Motor neuron (in vitro differentiated cells): ENCODE measurements around the gene USP6NL. TPM values are rescaled to one million over a fixed set of nuclear protein-coding genes. Genes with fewer than 3 reads are reported as not detected.
"Not testable (repeated sequence)": the region's sequence is repeated elsewhere in the genome, so short reads cannot be mapped to it uniquely, and the experiment has no call there.

Source experiments
- ATAC-seq, 8 experiments: fragments of 200-7000 bp; cut with Tn5 transposase; replicated peaks in 6 of 8; 2 replicates each; pipeline ENCODE4 v1.8.0; 2021; ENCODE audit warnings: mild to moderate bottlenecking in 8 of 8, moderate library complexity in 8 of 8
- H3K27ac ChIP-seq, 2 donors: fragments of 250-450 bp; sonication (Bioruptor Pico); 2 replicates each; pipeline ENCODE4 v1.9.0; 2021; ENCODE audit warnings: antibody characterized with exemption in 2 of 2, mild to moderate bottlenecking in 2 of 2, moderate library complexity in 1 of 2
- H3K4me1 ChIP-seq, 2 donors: fragments of 250-450 bp; sonication (Bioruptor Pico); replicated peaks in 1 of 2; 2 replicates each; pipeline ENCODE4 v1.6.1; 2021; ENCODE audit warnings: antibody characterized with exemption in 2 of 2, mild to moderate bottlenecking in 2 of 2, moderate library complexity in 1 of 2
- H3K4me3 ChIP-seq, 5 donors: fragments of 250-450 bp; sonication (Bioruptor Pico); 2 replicates each; pipeline ENCODE4 v1.9.0; 2021; ENCODE audit warnings: antibody characterized with exemption in 5 of 5, mild to moderate bottlenecking in 5 of 5, moderate library complexity in 4 of 5
- WGBS, 10 experiments: fragments of 450-650 bp; shearing (Covaris generic); methylation state at CpG; one replicate each; pipeline ENCODE4 v1.0.0; 2022; 5-methylcytosine and 5-hydroxymethylcytosine counted together
- in situ Hi-C, 9 experiments: fragments of 400-800 bp; cut with MboI; loops; one replicate each; pipeline ENCODE4 v1.15.0; 2021; ENCODE audit warnings: low sequenced_read_pairs in 9 of 9, low pct_unique_long_range_greater_than_20kb in 2 of 9; ENCODE audit not compliant: unreplicated experiment in 9 of 9
- total RNA-seq, 8 experiments: library from RNA; unstranded; fragments of 300-600 nt; gene quantifications; 2 replicates each; pipeline versions ENCODE4 v1.2.3 to v1.2.4, GENCODE V29; 2022

USP6NL gene
- total RNA-seq, 8 experiments from 2014 or later: 6.0 to 22.6 (median 16.1) TPM

- Histone ChIP-seq H3K4me3 (no peak overlapping the region), H3K4me1 (no peaks in the 10 kb centered on the region), H3K27ac (no peak overlapping the region)
- WGBS, 10 experiments: 58 to 100% (median 73%) methylated on average over 1 to 4 of the region's 4 CpGs; no CpG with 5 or more reads in 1 of the 10 experiments
- peak in 1 of 8 experiments; percentile 45 for ATAC-seq
- in situ Hi-C loops: no loop called here
Measured at GRCh38 chr10:11636697-11637303, 25.4 kb upstream of the USP6NL start.

GRCh38 chr10:11631890-11632587 is 20.6 kb upstream of the USP6NL start:
- no peak for ATAC-seq
- in situ Hi-C loops: no loop called here
- no peak overlapping the region for H3K27ac ChIP-seq
- no peak overlapping the region for H3K4me3 ChIP-seq
- 42 to 98% (median 87%) methylated on average over 3 to 8 of the region's 8 CpGs; no CpG with 5 or more reads in 1 of the 10 experiments for WGBS, 10 experiments
- H3K4me1 ChIP-seq: no peaks in the 10 kb centered on the region

- 52 to 89% (median 72%) methylated on average over 1 to 10 of the region's 11 CpGs; no CpG with 5 or more reads in 1 of the 10 experiments for WGBS, 10 experiments
- no peak overlapping the region for H3K4me3 ChIP-seq
- ATAC-seq: no peak
- in situ Hi-C loops: no loop called here
- H3K27ac ChIP-seq: no peak overlapping the region
- no peaks in the 10 kb centered on the region for H3K4me1 ChIP-seq
Measured at GRCh38 chr10:11631291-11631690, 19.8 kb upstream of the USP6NL start.

- no peak overlapping the region for H3K27ac ChIP-seq
- ATAC-seq: no peak
Measured at GRCh38 chr10:11629731-11630130, 18.3 kb upstream of the USP6NL start.

GRCh38 chr10:11627941-11628340 is 16.5 kb upstream of the USP6NL start:
- in situ Hi-C loops, ATAC-seq, H3K4me1 ChIP-seq, H3K4me3 ChIP-seq, H3K27ac ChIP-seq: not testable (repeated sequence)
- WGBS, 10 experiments: 71 to 100% (median 87%) methylated on average over 1 to 6 of the region's 8 CpGs; no CpG with 5 or more reads in 5 of the 10 experiments

More at GRCh38 chr10:11629731-11630130, 18.3 kb upstream of the USP6NL start:
- in situ Hi-C loops: no loop called here
- no peaks in the 10 kb centered on the region for H3K4me1 ChIP-seq
- 44 to 98% (median 86%) methylated on average over 2 to 6 of the region's 6 CpGs for WGBS, 10 experiments
- no peak overlapping the region for H3K4me3 ChIP-seq

GRCh38 chr10:11626071-11626470 is 14.6 kb upstream of the USP6NL start:
- ATAC-seq: no peak
- H3K4me3 ChIP-seq: no peak overlapping the region
- no peaks in the 10 kb centered on the region for H3K4me1 ChIP-seq
- H3K27ac ChIP-seq: no peak overlapping the region
- 22 to 100% (median 75%) methylated on average over 1 to 3 of the region's 3 CpGs; no CpG with 5 or more reads in 5 of the 10 experiments for WGBS, 10 experiments
- in situ Hi-C loops: no loop called here

GRCh38 chr10:11625019-11625735 is 13.7 kb upstream of the USP6NL start:
- in situ Hi-C loops: no loop called here
- WGBS, 10 experiments: 37 to 100% (median 83%) methylated on average over 1 to 7 of the region's 9 CpGs
- Histone ChIP-seq H3K4me1 (no peaks in the 10 kb centered on the region), H3K4me3 (no peak overlapping the region), H3K27ac (no peak overlapping the region)
- peak in 2 of 8 experiments; percentile 48 to 72 for ATAC-seq

- Histone ChIP-seq H3K4me1 (no peaks in the 10 kb centered on the region), H3K4me3 (no peak overlapping the region), H3K27ac (no peak overlapping the region)
- in situ Hi-C loops: no loop called here
- ATAC-seq: no peak
Measured at GRCh38 chr10:11617233-11617632, 5.8 kb upstream of the USP6NL start.

- H3K4me3 ChIP-seq: no peak overlapping the region
- WGBS, 10 experiments: 40 to 100% (median 87%) methylated on average over 1 to 5 of the region's 5 CpGs; no CpG with 5 or more reads in 1 of the 10 experiments
- in situ Hi-C loops: no loop called here
- no peak overlapping the region for H3K27ac ChIP-seq
- H3K4me1 ChIP-seq: no peaks in the 10 kb centered on the region
- no peak for ATAC-seq
Measured at GRCh38 chr10:11616021-11616420, 4.6 kb upstream of the USP6NL start.

GRCh38 chr10:11615396-11615795 is 3.9 kb upstream of the USP6NL start:
- no peak overlapping the region for H3K27ac ChIP-seq
- ATAC-seq: no peak

GRCh38 chr10:11612021-11613001 is 861 bp upstream of the USP6NL start:
- Histone ChIP-seq H3K27ac (peak overlapping the region; percentile 75 to 88), H3K4me3 (peak overlapping the region; percentile 69 to 96 (median 86)), H3K4me1 (peaks cover 9 to 10% of the 10 kb centered on the region in 2 donors)
- WGBS, 10 experiments: 21 to 92% (median 61%) methylated on average over 1 to 10 of the region's 11 CpGs
- in situ Hi-C loops: no loop called here
- peak in 2 of 8 experiments; percentile 1 to 2 for ATAC-seq

More at GRCh38 chr10:11615396-11615795, 3.9 kb upstream of the USP6NL start:
- in situ Hi-C loops: no loop called here
- Histone ChIP-seq H3K4me3 (no peak overlapping the region), H3K4me1 (no peaks in the 10 kb centered on the region)

- in situ Hi-C loops: no loop called here
- ATAC-seq: peak in 3 of 8 experiments; percentile 31 to 35 (median 31)
- H3K27ac ChIP-seq: peak overlapping the region; percentile 75 to 88
- WGBS, 10 experiments: 0 to 5% (median 1%) methylated on average over 3 to 8 of the region's 43 CpGs; no CpG with 5 or more reads in 2 of the 10 experiments
- peak overlapping the region; percentile 69 to 96 (median 86) for H3K4me3 ChIP-seq
- H3K4me1 ChIP-seq: peaks cover 9 to 10% of the 10 kb centered on the region in 2 donors
Measured at GRCh38 chr10:11610826-11611247, 613 bp downstream of the USP6NL start.
